ENCODE results near the gene STARD3.

Gene STARD3

DNA sequence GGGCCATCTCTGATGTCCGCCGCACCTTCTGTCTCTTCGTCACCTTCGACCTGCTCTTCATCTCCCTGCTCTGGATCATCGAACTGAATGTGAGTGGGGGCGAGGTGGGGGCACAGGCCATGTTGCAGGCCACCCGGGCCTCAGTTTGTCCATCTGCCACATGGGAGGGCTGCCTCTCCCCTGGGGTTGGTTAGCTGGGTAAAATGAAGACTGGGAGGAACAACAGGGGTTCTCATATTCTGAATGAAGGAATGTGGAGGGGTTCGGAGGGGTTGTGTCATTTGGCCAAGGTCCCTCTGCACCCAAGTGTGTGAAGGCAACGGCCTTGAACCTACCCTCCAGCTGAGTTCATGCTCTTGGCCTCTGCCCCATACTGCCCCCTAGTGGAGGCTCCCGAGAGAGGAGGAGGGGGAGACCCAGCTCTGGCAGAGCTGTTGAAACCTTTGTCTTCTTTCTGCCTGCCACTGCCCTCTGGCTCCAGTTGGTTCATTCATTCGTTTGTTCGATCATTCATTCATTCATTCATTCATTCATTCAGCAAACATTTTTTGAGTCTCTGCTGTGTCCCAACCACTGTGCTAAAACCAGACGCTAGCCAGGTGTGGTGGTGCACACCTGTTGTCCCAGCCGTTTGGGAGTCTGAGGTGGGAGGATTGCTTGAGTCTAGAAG, 16.9 kb downstream of the STARD3 start:
- POLR2A ChIA-PET, result no interaction called here
- no peaks in the 10 kb centered on the region for H3K9me3 ChIP-seq (ENCODE audit: control extremely low read depth in 1 of 5, control insufficient read depth in 4 of 5, insufficient read depth in 2 of 5, low read depth in 1 of 5, low read length in 4 of 5)
- 79% methylated on average over 12 of the region's 14 CpGs for WGBS (ENCODE audit: insufficient coverage)
- no peak overlapping the region for H3K27ac ChIP-seq (ENCODE audit: insufficient read depth in 1 of 2, low read depth in 1 of 2, low read length in 2 of 2, poor library complexity in 1 of 2, severe bottlenecking in 2 of 2)
- H3K4me3 ChIP-seq (ENCODE audit: control insufficient read depth in 1 of 7, extremely low read depth in 1 of 7, insufficient read depth in 4 of 7, low read depth in 2 of 7, low read length in 6 of 7), result no peak overlapping the region
- peaks cover 0 to 28% (median 16%) of the 10 kb centered on the region in 4 experiments for H3K4me1 ChIP-seq (ENCODE audit: control extremely low read depth in 1 of 4, control insufficient read depth in 4 of 4, insufficient read depth in 4 of 4, low read length in 3 of 4)
- no peaks in the 10 kb centered on the region for H3K27me3 ChIP-seq (replicated peaks in 2 of 5; ENCODE audit: control insufficient read depth in 4 of 5, insufficient read depth in 5 of 5, low read length in 4 of 5)
- DNase-seq, result peak; percentile 63 to 78 (median 70)
- CTCF ChIA-PET, result interaction anchor here (0.5 to 16.4 kb wide), 12 partner anchors 8 to 178 kb away, joined by 3 to 198 read pairs (median 4); partner anchors contain the start of genes PNMT, PPP1R1B, STARD3 and TCAP
- H3K36me3 ChIP-seq (ENCODE audit: control insufficient read depth in 4 of 4, insufficient read depth in 4 of 4, low read length in 3 of 4), result peaks cover 4 to 30% (median 16%) of the 10 kb centered on the region in 4 experiments

DNA sequence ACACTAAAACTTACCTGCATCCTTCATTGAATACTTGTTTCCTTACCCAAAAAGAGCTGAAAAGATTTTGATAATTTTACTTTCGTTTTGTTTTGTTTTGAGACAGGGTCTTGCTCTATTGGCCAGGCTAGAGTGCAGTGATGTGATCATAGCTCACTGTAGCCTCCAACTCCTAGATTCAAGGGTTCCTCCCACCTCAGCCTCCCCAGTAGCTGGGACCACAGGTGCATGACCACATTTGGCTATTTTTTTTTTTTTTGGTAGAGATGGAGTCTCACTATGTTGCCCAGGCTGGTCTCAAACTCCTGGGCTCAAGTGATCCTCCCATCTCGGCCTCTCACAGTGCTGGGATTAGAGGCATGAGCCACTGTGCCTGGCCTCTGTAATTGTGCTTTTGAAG, 18.2 kb downstream of the STARD3 start:
- POLR2A ChIA-PET, result no interaction called here
- CTCF ChIA-PET, result interaction anchor here (0.8 to 16.4 kb wide), 7 partner anchors 16 to 79 kb away, joined by 3 to 198 read pairs (median 15); partner anchors contain the start of genes PNMT, PPP1R1B, STARD3 and TCAP
- no CpG with 5 or more reads among the region's 2 CpGs for WGBS (ENCODE audit: insufficient coverage)

GRCh38 chr17:39658346-39658745, 21.4 kb downstream of the STARD3 start:
- Histone ChIP-seq H3K27me3 (replicated peaks in 2 of 5; ENCODE audit: control insufficient read depth in 4 of 5, insufficient read depth in 5 of 5, low read length in 4 of 5) (no peaks in the 10 kb centered on the region), H3K27ac (ENCODE audit: insufficient read depth in 1 of 2, low read depth in 1 of 2, low read length in 2 of 2, poor library complexity in 1 of 2, severe bottlenecking in 2 of 2) (peak overlapping the region in 1 of 2 experiments; percentile 79), H3K36me3 (ENCODE audit: control insufficient read depth in 4 of 4, insufficient read depth in 4 of 4, low read length in 3 of 4) (peaks cover 4 to 61% (median 29%) of the 10 kb centered on the region in 4 experiments), H3K9me3 (ENCODE audit: control extremely low read depth in 1 of 5, control insufficient read depth in 4 of 5, insufficient read depth in 2 of 5, low read depth in 1 of 5, low read length in 4 of 5) (no peaks in the 10 kb centered on the region), H3K4me1 (ENCODE audit: control extremely low read depth in 1 of 4, control insufficient read depth in 4 of 4, insufficient read depth in 4 of 4, low read length in 3 of 4) (peaks cover 0 to 58% (median 28%) of the 10 kb centered on the region in 4 experiments), H3K4me3 (ENCODE audit: control insufficient read depth in 1 of 7, extremely low read depth in 1 of 7, insufficient read depth in 4 of 7, low read depth in 2 of 7, low read length in 6 of 7) (no peak overlapping the region)
- ChIA-PET POLR2A (no interaction called here), CTCF (interaction anchor here (1.7 to 16.4 kb wide), 3 partner anchors 14 to 37 kb away, joined by 7 to 198 read pairs (median 155); partner anchors contain the start of genes PNMT, STARD3 and TCAP)
- WGBS (ENCODE audit: insufficient coverage), result 95% methylated on average over 9 of the region's 11 CpGs
- no peak for DNase-seq

More for the DNA sequence above, 18.2 kb downstream of the STARD3 start:
- no peak for DNase-seq
- H3K9me3 ChIP-seq (ENCODE audit: control extremely low read depth in 1 of 5, control insufficient read depth in 4 of 5, insufficient read depth in 2 of 5, low read depth in 1 of 5, low read length in 4 of 5), result no peaks in the 10 kb centered on the region
- no peak overlapping the region for H3K27ac ChIP-seq (ENCODE audit: insufficient read depth in 1 of 2, low read depth in 1 of 2, low read length in 2 of 2, poor library complexity in 1 of 2, severe bottlenecking in 2 of 2)
- peaks cover 0 to 37% (median 21%) of the 10 kb centered on the region in 4 experiments for H3K4me1 ChIP-seq (ENCODE audit: control extremely low read depth in 1 of 4, control insufficient read depth in 4 of 4, insufficient read depth in 4 of 4, low read length in 3 of 4)
- H3K36me3 ChIP-seq (ENCODE audit: control insufficient read depth in 4 of 4, insufficient read depth in 4 of 4, low read length in 3 of 4), result peaks cover 4 to 33% (median 15%) of the 10 kb centered on the region in 4 experiments
- H3K27me3 ChIP-seq (replicated peaks in 2 of 5; ENCODE audit: control insufficient read depth in 4 of 5, insufficient read depth in 5 of 5, low read length in 4 of 5), result no peaks in the 10 kb centered on the region
- no peak overlapping the region for H3K4me3 ChIP-seq (ENCODE audit: control insufficient read depth in 1 of 7, extremely low read depth in 1 of 7, insufficient read depth in 4 of 7, low read depth in 2 of 7, low read length in 6 of 7)

- Histone ChIP-seq H3K27me3 (replicated peaks in 2 of 5; ENCODE audit: control insufficient read depth in 4 of 5, insufficient read depth in 5 of 5, low read length in 4 of 5) (no peaks in the 10 kb centered on the region), H3K4me3 (ENCODE audit: control insufficient read depth in 1 of 7, extremely low read depth in 1 of 7, insufficient read depth in 4 of 7, low read depth in 2 of 7, low read length in 6 of 7) (no peak overlapping the region), H3K4me1 (ENCODE audit: control extremely low read depth in 1 of 4, control insufficient read depth in 4 of 4, insufficient read depth in 4 of 4, low read length in 3 of 4) (peaks cover 0 to 61% (median 30%) of the 10 kb centered on the region in 4 experiments), H3K9me3 (ENCODE audit: control extremely low read depth in 1 of 5, control insufficient read depth in 4 of 5, insufficient read depth in 2 of 5, low read depth in 1 of 5, low read length in 4 of 5) (no peaks in the 10 kb centered on the region), H3K36me3 (ENCODE audit: control insufficient read depth in 4 of 4, insufficient read depth in 4 of 4, low read length in 3 of 4) (peaks cover 4 to 61% (median 29%) of the 10 kb centered on the region in 4 experiments), H3K27ac (ENCODE audit: insufficient read depth in 1 of 2, low read depth in 1 of 2, low read length in 2 of 2, poor library complexity in 1 of 2, severe bottlenecking in 2 of 2) (peak overlapping the region; percentile 64 to 79)
- no peak for DNase-seq
- ChIA-PET CTCF (interaction anchor here (9.7 to 16.4 kb wide), 2 partner anchors 13 to 20 kb away, joined by 155 to 198 read pairs; partner anchors contain the start of genes PNMT, STARD3 and TCAP), POLR2A (no interaction called here)
- WGBS (ENCODE audit: insufficient coverage), result 100% methylated on average over 2 of the region's 3 CpGs
Measured at GRCh38 chr17:39658760-39659159, 21.8 kb downstream of the STARD3 start.

DNA sequence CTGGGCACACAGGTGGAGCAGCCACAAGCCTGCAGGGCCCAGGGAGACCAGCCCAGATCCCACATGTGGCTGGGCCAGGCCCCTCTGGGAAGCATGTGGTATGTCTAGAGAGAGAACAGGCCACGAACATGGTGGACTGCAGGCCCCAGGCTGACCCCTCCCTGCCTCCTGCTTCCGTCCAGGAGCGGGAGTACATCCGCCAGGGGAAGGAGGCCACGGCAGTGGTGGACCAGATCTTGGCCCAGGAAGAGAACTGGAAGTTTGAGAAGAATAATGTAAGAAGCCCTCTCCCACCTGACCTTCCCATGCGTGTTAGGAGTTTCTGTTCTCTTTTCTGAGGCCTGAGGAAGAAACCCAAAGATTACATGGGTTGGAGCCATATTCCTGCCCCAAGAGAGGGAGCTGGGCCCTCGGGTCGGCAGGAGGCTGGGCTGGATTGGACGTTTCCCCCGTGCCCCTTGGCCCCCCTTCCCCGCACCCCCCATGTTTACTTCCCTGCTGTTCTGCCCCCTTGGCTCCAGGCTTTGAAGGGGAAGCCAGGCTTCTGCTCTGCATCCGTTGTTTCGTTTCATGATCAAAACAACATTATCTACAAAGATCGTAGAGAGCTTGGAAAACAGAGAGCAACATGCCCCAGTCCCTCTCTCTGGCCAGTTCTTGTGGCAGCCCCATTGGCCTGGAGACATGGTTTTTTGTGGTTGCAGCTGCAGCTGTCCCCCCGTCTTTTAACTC, 22.5 kb downstream of the STARD3 start:
- Histone ChIP-seq H3K9me3 (ENCODE audit: control extremely low read depth in 1 of 5, control insufficient read depth in 4 of 5, insufficient read depth in 2 of 5, low read depth in 1 of 5, low read length in 4 of 5) (no peaks in the 10 kb centered on the region), H3K27ac (ENCODE audit: insufficient read depth in 1 of 2, low read depth in 1 of 2, low read length in 2 of 2, poor library complexity in 1 of 2, severe bottlenecking in 2 of 2) (peak overlapping the region; percentile 64 to 79), H3K4me1 (ENCODE audit: control extremely low read depth in 1 of 4, control insufficient read depth in 4 of 4, insufficient read depth in 4 of 4, low read length in 3 of 4) (peaks cover 0 to 67% (median 33%) of the 10 kb centered on the region in 4 experiments), H3K4me3 (ENCODE audit: control insufficient read depth in 1 of 7, extremely low read depth in 1 of 7, insufficient read depth in 4 of 7, low read depth in 2 of 7, low read length in 6 of 7) (peak overlapping the region in 4 of 7 experiments; percentile 29 to 67 (median 50)), H3K36me3 (ENCODE audit: control insufficient read depth in 4 of 4, insufficient read depth in 4 of 4, low read length in 3 of 4) (peaks cover 4 to 61% (median 29%) of the 10 kb centered on the region in 4 experiments), H3K27me3 (replicated peaks in 2 of 5; ENCODE audit: control insufficient read depth in 4 of 5, insufficient read depth in 5 of 5, low read length in 4 of 5) (no peaks in the 10 kb centered on the region)
- DNase-seq, result peak; percentile 33 to 83 (median 74)
- ChIA-PET CTCF (interaction anchor here (1.0 to 22.5 kb wide), 3 partner anchors 11 to 34 kb away, joined by 4 to 445 read pairs (median 25); partner anchors contain the start of genes PNMT and PPP1R1B), POLR2A (no interaction called here)
- 14% methylated on average over 6 of the region's 15 CpGs for WGBS (ENCODE audit: insufficient coverage)

GRCh38 chr17:39660011-39660360, 23.0 kb downstream of the STARD3 start:
- Histone ChIP-seq H3K27ac (ENCODE audit: insufficient read depth in 1 of 2, low read depth in 1 of 2, low read length in 2 of 2, poor library complexity in 1 of 2, severe bottlenecking in 2 of 2) (peak overlapping the region; percentile 64 to 79), H3K4me3 (ENCODE audit: control insufficient read depth in 1 of 7, extremely low read depth in 1 of 7, insufficient read depth in 4 of 7, low read depth in 2 of 7, low read length in 6 of 7) (peak overlapping the region in 4 of 7 experiments; percentile 29 to 67 (median 50)), H3K27me3 (replicated peaks in 2 of 5; ENCODE audit: control insufficient read depth in 4 of 5, insufficient read depth in 5 of 5, low read length in 4 of 5) (no peaks in the 10 kb centered on the region), H3K9me3 (ENCODE audit: control extremely low read depth in 1 of 5, control insufficient read depth in 4 of 5, insufficient read depth in 2 of 5, low read depth in 1 of 5, low read length in 4 of 5) (no peaks in the 10 kb centered on the region), H3K4me1 (ENCODE audit: control extremely low read depth in 1 of 4, control insufficient read depth in 4 of 4, insufficient read depth in 4 of 4, low read length in 3 of 4) (peaks cover 0 to 71% (median 34%) of the 10 kb centered on the region in 4 experiments), H3K36me3 (ENCODE audit: control insufficient read depth in 4 of 4, insufficient read depth in 4 of 4, low read length in 3 of 4) (peaks cover 2 to 61% (median 29%) of the 10 kb centered on the region in 4 experiments)
- POLR2A ChIA-PET, result no interaction called here
- DNase-seq, result no peak
- 29% methylated on average over 5 of the region's 5 CpGs for WGBS (ENCODE audit: insufficient coverage)
- CTCF ChIA-PET, result interaction anchor here (1.0 to 22.5 kb wide), 3 partner anchors 10 to 34 kb away, joined by 4 to 445 read pairs (median 25); partner anchors contain the start of genes PNMT and PPP1R1B
